ENCODE results near the gene BCAP29. TPM values are rescaled to one million over a fixed set of nuclear protein-coding genes. Genes with fewer than 3 reads are reported as not detected.

The BCAP29 gene
- total RNA-seq = 114 and 132 TPM in 2 replicates

GRCh38 chr7:107579885-107580715 is at the start of gene BCAP29:
Gene BCAP29, plus strand, starts transcription at chr7:107580246. Its CDS starts 527 bp downstream, at chr7:107580773.

GRCh38 chr7:107563775-107564552 is 16.1 kb upstream of the BCAP29 start, which contains the start of the genes COG5 and DUS4L:
Gene COG5, minus strand, starts transcription at chr7:107563920. Its CDS starts 24 bp downstream, at chr7:107563896.
Gene DUS4L, plus strand, starts transcription at chr7:107563971. Its CDS starts 3,100 bp downstream, at chr7:107567071.

GRCh38 chr7:107660381-107661080 is 80.5 kb downstream of the BCAP29 start, which contains the start of gene SLC26A4:
Gene SLC26A4, plus strand, starts transcription at chr7:107660828. Its CDS starts 814 bp downstream, at chr7:107661642.

Other genes with a start within 250 kb of the BCAP29 start
- gene GPR22, start 110.2 kb upstream of the BCAP29 start, total RNA-seq = not detected in 2 replicates
- 40.1 and 50.3 TPM in 2 replicates for gene COG5, start 16.3 kb upstream of the BCAP29 start, total RNA-seq
- 9.9 and 12.4 TPM in 2 replicates for gene DUS4L, start 16.3 kb upstream of the BCAP29 start, total RNA-seq
- gene SLC26A4, start 80.6 kb downstream of the BCAP29 start, total RNA-seq = 0.08 and 0.62 TPM in 2 replicates
- gene CBLL1, start 163.9 kb downstream of the BCAP29 start, total RNA-seq = 18.7 and 23.7 TPM in 2 replicates
- not detected in 2 replicates for gene SLC26A3, start 223.0 kb downstream of the BCAP29 start, total RNA-seq